Parathyroid adenoma (tissue), 2 donors: Measurements from ENCODE around the gene PTPRD.

ENCODE experiments used
- H2AFZ ChIP-seq: fragments of 300-600 bp; sonication (generic); one replicate; pipeline ENCODE4 v1.7.0; 2017; ENCODE audit warnings: antibody characterized with exemption, mild to moderate bottlenecking
- H3K27ac ChIP-seq: fragments of 300-600 bp; sonication (generic); one replicate; pipeline ENCODE4 v1.7.0; 2017
- H3K27me3 ChIP-seq: fragments of 300-600 bp; sonication (generic); one replicate; pipeline ENCODE4 v1.7.0; 2017; ENCODE audit warnings: low read length; ENCODE audit not compliant: control insufficient read depth, insufficient read depth
- H3K36me3 ChIP-seq: fragments of 300-600 bp; sonication (generic); one replicate; pipeline ENCODE4 v1.7.0; 2017; ENCODE audit warnings: low read length; ENCODE audit not compliant: control insufficient read depth, insufficient read depth
- H3K4me1 ChIP-seq: fragments of 300-600 bp; sonication (generic); one replicate; pipeline ENCODE4 v1.7.0; 2017; ENCODE audit warnings: control low read depth
- H3K4me2 ChIP-seq: fragments of 300-600 bp; sonication (generic); one replicate; pipeline ENCODE4 v1.7.0; 2017; ENCODE audit warnings: low read length
- H3K4me3 ChIP-seq: fragments of 300-600 bp; sonication (generic); one replicate; pipeline ENCODE4 v1.7.0; 2017; ENCODE audit warnings: low read depth, low read length
- H3K79me2 ChIP-seq: fragments of 300-600 bp; sonication (generic); one replicate; pipeline ENCODE4 v1.7.0; 2017; ENCODE audit warnings: control low read depth
- H3K9ac ChIP-seq: fragments of 300-600 bp; sonication (generic); one replicate; pipeline ENCODE4 v1.7.0; 2017; ENCODE audit warnings: mild to moderate bottlenecking
- H3K9me3 ChIP-seq: fragments of 300-600 bp; sonication (generic); one replicate; pipeline ENCODE4 v1.7.0; 2017; ENCODE audit warnings: low read length; ENCODE audit not compliant: control insufficient read depth
- TF ChIP-seq, protein P1 (sequence below): fragments of 300-600 bp; sonication (generic); IDR thresholded peaks from one replicate; pipeline ENCODE4 v1.7.0; 2017; ENCODE audit warnings: antibody characterized with exemption, mild to moderate bottlenecking
- donor health status: primary hyperparathyroidism.

The PTPRD gene

DNA sequence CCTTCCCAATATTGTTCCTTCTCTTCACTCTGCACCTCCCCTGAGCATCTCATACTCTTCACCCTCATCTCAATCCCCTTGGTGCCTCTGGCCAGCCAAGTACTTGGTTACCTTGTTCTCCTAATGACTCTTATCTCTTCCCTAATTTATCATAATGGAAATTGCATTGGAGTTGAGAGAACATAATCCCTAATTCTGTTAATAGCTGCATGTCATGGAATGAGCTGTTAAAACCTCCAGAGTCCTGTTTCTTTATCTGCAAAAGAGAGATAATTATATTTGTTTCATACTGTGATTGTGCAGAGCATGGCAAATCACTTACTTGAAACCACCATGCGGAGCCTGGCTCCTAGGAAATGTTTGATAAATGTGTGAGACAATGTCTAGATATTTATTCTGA lies 1738.3 kb downstream of the PTPRD start:
- Histone ChIP-seq H3K79me2 (no peaks in the 10 kb centered on the region), H3K27me3 (no peaks in the 10 kb centered on the region), H3K9ac (no peak overlapping the region), H3K27ac (peak overlapping the region; percentile 11), H3K4me3 (no peak overlapping the region), H3K36me3 (no peaks in the 10 kb centered on the region), H3K4me1 (peaks cover 9% of the 10 kb centered on the region), H3K4me2 (peak overlapping the region; percentile 20), H3K9me3 (no peaks in the 10 kb centered on the region), H2AFZ (no peak overlapping the region)
- TF ChIP-seq, protein P1, sequence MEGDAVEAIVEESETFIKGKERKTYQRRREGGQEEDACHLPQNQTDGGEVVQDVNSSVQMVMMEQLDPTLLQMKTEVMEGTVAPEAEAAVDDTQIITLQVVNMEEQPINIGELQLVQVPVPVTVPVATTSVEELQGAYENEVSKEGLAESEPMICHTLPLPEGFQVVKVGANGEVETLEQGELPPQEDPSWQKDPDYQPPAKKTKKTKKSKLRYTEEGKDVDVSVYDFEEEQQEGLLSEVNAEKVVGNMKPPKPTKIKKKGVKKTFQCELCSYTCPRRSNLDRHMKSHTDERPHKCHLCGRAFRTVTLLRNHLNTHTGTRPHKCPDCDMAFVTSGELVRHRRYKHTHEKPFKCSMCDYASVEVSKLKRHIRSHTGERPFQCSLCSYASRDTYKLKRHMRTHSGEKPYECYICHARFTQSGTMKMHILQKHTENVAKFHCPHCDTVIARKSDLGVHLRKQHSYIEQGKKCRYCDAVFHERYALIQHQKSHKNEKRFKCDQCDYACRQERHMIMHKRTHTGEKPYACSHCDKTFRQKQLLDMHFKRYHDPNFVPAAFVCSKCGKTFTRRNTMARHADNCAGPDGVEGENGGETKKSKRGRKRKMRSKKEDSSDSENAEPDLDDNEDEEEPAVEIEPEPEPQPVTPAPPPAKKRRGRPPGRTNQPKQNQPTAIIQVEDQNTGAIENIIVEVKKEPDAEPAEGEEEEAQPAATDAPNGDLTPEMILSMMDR: no peak

DNA sequence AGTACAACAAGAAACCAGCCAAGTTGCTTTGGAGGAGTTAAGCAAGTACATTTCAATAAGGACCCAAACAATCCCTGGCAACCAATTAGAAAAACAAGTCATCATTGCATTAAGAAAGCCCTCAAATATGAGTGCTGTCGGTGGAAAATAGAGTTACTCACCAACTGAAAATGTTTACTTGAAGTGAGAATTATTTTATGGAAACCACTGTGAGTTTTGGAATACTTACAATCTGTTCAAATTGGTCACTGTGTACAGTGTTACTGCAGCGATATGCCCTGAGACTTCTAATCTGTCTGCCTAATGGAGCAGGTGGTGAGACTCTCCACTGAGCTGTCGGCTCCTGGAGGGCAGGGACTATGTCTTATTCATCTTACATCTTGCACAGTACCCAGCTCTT lies 1740.0 kb downstream of the PTPRD start:
- TF ChIP-seq, protein P1: no peak
- Histone ChIP-seq H3K9ac (no peak overlapping the region), H3K4me1 (peaks cover 9% of the 10 kb centered on the region), H3K4me3 (no peak overlapping the region), H3K79me2 (no peaks in the 10 kb centered on the region), H3K36me3 (no peaks in the 10 kb centered on the region), H3K27ac (no peak overlapping the region), H3K4me2 (no peak overlapping the region), H3K9me3 (no peaks in the 10 kb centered on the region), H2AFZ (no peak overlapping the region), H3K27me3 (no peaks in the 10 kb centered on the region)

DNA sequence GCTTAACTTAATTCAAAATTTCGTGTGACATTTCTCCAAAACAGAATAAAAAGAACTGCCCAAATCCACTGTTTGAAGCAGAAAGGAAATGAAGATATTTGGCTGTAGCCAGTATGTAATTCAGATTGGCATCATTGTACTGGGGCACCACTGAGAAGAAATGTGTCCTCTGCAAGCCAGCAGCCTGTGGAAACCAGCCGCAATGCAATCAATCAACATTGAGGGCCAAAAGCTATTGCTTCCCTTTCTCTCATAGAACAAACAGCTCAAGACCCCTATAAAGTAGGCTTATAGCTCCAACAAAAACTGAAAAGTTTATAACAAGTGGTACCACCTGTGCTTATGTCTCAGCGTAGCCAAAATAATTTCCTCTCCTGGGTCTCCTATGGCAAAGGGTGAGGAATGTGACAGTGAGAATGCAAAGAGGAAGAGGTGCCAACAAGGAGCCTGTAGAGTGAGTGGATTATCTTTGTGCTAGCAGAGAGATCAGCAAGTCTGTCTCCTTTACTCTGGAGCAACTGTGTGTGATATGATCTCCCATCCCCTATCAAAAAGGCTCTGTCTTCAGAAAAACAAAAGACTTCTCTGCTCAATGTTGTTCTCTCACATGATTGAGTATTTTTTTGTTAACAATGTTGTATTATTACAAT lies 1740.9 kb downstream of the PTPRD start:
- H3K36me3 ChIP-seq: no peaks in the 10 kb centered on the region
- peak overlapping the region; percentile 5 for H3K4me2 ChIP-seq
- H3K9me3 ChIP-seq: no peaks in the 10 kb centered on the region
- no peaks in the 10 kb centered on the region for H3K27me3 ChIP-seq
- no peaks in the 10 kb centered on the region for H3K79me2 ChIP-seq
- no peak overlapping the region for H3K9ac ChIP-seq
- peaks cover 9% of the 10 kb centered on the region for H3K4me1 ChIP-seq
- peak overlapping the region; percentile 26 for H3K4me3 ChIP-seq
- H3K27ac ChIP-seq: peak overlapping the region; percentile 47
- TF ChIP-seq, protein P1: no peak
- no peak overlapping the region for H2AFZ ChIP-seq

DNA sequence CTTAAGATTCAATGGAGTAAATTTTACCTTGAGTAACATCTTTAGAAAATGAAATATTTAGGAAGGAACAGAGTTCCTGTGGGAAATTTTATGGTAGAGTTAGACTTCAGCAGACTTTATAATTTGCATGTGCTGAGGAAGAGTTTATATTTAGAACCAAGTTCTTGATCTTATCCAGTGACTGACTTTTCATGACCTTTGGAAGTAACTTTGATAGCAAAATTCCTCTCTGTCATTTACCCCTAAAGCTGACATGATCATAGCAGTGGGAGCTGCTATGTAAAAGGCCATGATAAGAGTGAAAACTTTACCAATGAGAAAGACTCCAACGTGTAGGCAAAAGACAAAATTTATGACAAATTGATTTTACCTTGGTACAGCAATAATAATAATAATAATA lies 1741.4 kb downstream of the PTPRD start:
- Histone ChIP-seq H3K27me3 (no peaks in the 10 kb centered on the region), H3K79me2 (no peaks in the 10 kb centered on the region), H3K4me3 (peak overlapping the region; percentile 26), H3K9ac (no peak overlapping the region), H3K4me1 (peaks cover 9% of the 10 kb centered on the region), H3K4me2 (peak overlapping the region; percentile 5), H2AFZ (no peak overlapping the region), H3K36me3 (no peaks in the 10 kb centered on the region), H3K27ac (peak overlapping the region; percentile 47), H3K9me3 (no peaks in the 10 kb centered on the region)
- TF ChIP-seq, protein P1: no peak

DNA sequence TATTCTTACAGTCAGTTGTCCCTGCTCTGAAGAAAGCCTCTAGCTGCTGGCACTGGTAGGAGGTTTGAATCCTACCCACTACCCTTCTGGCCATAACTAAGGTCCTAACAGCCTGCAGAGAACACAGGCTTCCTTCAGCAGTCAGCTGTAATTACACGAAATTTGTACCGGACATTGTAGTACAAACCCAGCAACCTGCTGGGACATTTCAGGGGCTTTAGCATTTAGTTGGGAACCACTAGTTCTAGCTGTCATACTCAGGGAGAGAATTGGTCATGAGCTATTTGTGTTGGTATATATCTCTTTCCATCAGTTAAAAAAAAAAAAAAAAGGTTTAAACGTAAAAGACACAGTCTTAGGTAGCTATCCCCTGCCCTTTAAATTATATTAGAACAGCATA lies 1743.0 kb downstream of the PTPRD start:
- TF ChIP-seq, protein P1: no peak
- Histone ChIP-seq H3K9ac (no peak overlapping the region), H3K4me1 (peaks cover 9% of the 10 kb centered on the region), H3K27me3 (no peaks in the 10 kb centered on the region), H3K9me3 (no peaks in the 10 kb centered on the region), H3K36me3 (no peaks in the 10 kb centered on the region), H3K27ac (no peak overlapping the region), H3K4me2 (no peak overlapping the region), H3K79me2 (no peaks in the 10 kb centered on the region), H3K4me3 (no peak overlapping the region), H2AFZ (no peak overlapping the region)
